ENCODE data around the gene BCL2L1. TPM values are rescaled to one million over a fixed set of nuclear protein-coding genes. Genes with fewer than 3 reads are reported as not detected.

The BCL2L1 gene
- total RNA-seq, 4 donors from 2014 or later, result 89.0 to 112 (median 94.9) TPM

GRCh38 chr20:31746068-31746878, 23.6 kb upstream of the BCL2L1 start:
- TF ChIP-seq CTCF (IDR thresholded peaks at IDR 0.05; ENCODE audit: low read depth), result no peak

- TF ChIP-seq CTCF (IDR thresholded peaks at IDR 0.05; ENCODE audit: low read depth), result no peak
These were observed 18.1 kb upstream of the BCL2L1 start for GRCh38 chr20:31740656-31741323.

DNA sequence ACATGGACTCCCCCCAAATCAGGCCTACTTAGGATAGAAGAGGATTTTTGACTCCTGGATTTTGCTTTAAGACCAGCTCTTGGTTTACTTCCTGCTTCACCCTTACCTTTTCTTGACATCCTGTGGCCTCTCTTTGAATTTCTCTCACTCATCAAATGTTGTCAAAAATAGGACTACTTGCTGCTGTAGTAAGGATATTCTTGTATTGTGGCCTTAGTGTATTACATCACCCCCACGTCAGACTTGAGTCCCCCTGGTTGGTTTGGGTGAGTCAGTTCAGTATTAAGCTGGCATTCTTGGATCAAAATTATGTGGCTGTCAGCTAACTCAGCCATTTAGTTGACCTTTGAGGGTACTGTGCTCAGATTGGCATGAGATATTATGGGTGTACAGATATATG, 17.5 kb upstream of the BCL2L1 start:
- no peak for TF ChIP-seq CTCF (IDR thresholded peaks at IDR 0.05; ENCODE audit: low read depth)

GRCh38 chr20:31739550-31739977, 16.9 kb upstream of the BCL2L1 start:
- no peak for TF ChIP-seq CTCF (IDR thresholded peaks at IDR 0.05; ENCODE audit: low read depth)

DNA sequence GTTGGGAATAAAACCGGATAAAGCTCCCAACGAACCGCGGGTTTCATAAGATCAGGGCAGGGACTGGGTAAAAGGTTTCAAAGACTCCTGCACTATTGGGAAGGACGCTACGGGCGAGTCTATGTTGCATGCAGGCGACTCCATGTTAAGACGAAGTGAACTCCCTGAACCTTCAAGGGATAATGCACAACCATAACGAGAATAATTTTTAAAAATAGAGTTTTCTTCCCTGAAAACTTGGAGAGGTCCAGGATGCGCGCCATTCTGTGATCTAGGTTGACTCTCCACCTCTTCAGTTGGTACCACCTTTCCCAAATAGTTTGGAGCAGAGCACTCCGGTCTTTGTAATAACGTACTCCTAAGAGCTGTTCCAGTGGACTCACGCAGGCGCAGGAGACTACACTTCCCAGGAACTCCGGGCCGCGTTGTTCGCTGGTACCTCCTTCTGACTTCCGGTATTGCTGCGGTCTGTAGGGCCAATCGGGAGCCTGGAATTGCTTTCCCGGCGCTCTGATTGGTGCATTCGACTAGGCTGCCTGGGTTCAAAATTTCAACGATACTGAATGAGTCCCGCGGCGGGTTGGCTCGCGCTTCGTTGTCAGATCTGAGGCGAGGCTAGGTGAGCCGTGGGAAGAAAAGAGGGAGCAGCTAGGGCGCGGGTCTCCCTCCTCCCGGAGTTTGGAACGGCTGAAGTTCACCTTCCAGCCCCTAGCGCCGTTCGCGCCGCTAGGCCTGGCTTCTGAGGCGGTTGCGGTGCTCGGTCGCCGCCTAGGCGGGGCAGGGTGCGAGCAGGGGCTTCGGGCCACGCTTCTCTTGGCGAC, 16.3 kb upstream of the BCL2L1 start, which contains the start of gene TPX2:
Gene TPX2 (plus strand): TSS at position 562 of the 821 bp plus-strand sequence. CDS start 18,187 bp downstream, outside the sequence.
- no peak for TF ChIP-seq CTCF (IDR thresholded peaks at IDR 0.05; ENCODE audit: low read depth)

DNA sequence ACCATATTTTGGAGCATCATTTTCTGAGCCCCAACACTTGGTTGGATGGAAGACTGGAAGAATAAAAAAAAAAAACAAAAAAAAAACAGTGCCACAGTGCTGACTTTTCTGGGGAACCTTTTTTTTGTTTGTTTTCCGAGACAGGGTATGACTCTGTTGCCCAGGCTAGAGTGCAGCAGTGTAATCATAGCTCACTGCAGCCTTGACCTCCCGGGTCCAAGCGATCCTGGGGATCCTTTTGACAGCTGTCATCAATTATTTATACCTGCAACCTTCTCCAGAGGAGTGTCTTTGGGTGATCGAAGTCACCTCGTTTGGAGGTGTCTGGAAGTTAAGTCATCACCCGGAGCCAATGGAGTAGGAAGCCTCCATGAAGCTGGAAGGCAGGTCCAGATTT, 8.7 kb upstream of the BCL2L1 start:
- no peak for TF ChIP-seq CTCF (IDR thresholded peaks at IDR 0.05; ENCODE audit: low read depth)

Data from subcutaneous adipose tissue (tissue), 4 donors.